IPS-18c (cell line): ENCODE measurements around the gene TTC32.

Experiments used
- H3K4me3 ChIP-seq: 2 replicates; pipeline ENCODE4 v1.7.0; 2013; ENCODE audit warnings: low read depth, mild to moderate bottlenecking, low read length, moderate library complexity; ENCODE audit not compliant: insufficient read depth
- H3K9me3 ChIP-seq: one replicate; pipeline ENCODE4 v1.6.1; 2013; ENCODE audit warnings: mild to moderate bottlenecking, low read length, moderate library complexity; ENCODE audit not compliant: control insufficient read depth, insufficient read depth

The TTC32 gene

DNA sequence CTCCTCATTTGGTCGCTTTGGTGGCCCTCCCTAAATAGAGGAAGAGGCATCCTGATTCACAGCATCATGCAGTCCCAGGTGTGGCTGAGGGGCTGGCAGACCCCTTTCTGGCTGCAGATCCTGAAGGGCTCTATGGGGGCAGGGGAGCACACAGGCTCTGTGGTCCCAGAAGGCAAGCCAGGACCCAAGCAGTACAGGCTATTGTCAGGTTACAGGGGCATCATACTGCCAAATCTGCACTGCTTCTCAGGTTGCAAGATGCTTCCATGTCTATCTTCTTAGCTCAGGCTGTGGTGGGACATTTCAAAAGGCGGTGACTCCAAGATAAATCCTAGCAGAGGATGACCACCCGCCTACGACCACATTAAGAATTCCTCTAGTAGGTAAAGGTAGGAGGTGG is 54.3 kb downstream of the TTC32 start:
- no peak overlapping the region for H3K4me3 ChIP-seq
- no peaks in the 10 kb centered on the region for H3K9me3 ChIP-seq
